Mesodermal cell (in vitro differentiated cells): ENCODE measurements around the gene LAT.
"Not testable (repeated sequence)": the region's sequence is repeated elsewhere in the genome, so short reads cannot be mapped to it uniquely, and the experiment has no call there.

Experiments used
- H3K27ac ChIP-seq: 2 replicates; pipeline ENCODE4 v1.7.0; 2013; ENCODE audit warnings: mild to moderate bottlenecking, low read depth, low read length, moderate library complexity; ENCODE audit not compliant: severe bottlenecking
- H3K36me3 ChIP-seq: 2 replicates; pipeline ENCODE4 v1.7.1; 2013; ENCODE audit warnings: mild to moderate bottlenecking, low read length, moderate library complexity; ENCODE audit not compliant: control insufficient read depth, insufficient read depth
- H3K4me1 ChIP-seq: one replicate; pipeline ENCODE4 v1.7.1; 2013; ENCODE audit warnings: mild to moderate bottlenecking, low read length; ENCODE audit not compliant: insufficient read depth, control insufficient read depth, poor library complexity, severe bottlenecking
- H3K4me3 ChIP-seq: 2 replicates; pipeline ENCODE4 v1.7.0; 2013; ENCODE audit warnings: low read length, control low read depth, mild to moderate bottlenecking; ENCODE audit not compliant: insufficient read depth, poor library complexity, severe bottlenecking; ENCODE audit errors: extremely low read depth
- H3K9me3 ChIP-seq: 2 replicates; pipeline ENCODE4 v1.7.1; 2013; ENCODE audit warnings: mild to moderate bottlenecking, low read length, moderate library complexity; ENCODE audit not compliant: control insufficient read depth
- WGBS, 2 experiments: methylation state at CpG; one replicate each; pipeline ENCODE4 v1.1.5; 2013; ENCODE audit warnings: missing lambda C conversion rate in 2 of 2; ENCODE audit not compliant: insufficient coverage in 2 of 2; 5-methylcytosine and 5-hydroxymethylcytosine counted together

LAT gene

GRCh38 chr16:28977703-28978662 is 6.9 kb upstream of the LAT start:
- Histone ChIP-seq H3K36me3 (peaks cover 41% of the 10 kb centered on the region), H3K4me1 (no peaks in the 10 kb centered on the region), H3K9me3 (no peaks in the 10 kb centered on the region), H3K27ac (no peak overlapping the region), H3K4me3 (no peak overlapping the region)
- WGBS, 2 experiments = 86 to 93% methylated on average over 10 to 11 of the region's 11 CpGs

GRCh38 chr16:28980330-28980729 is 4.5 kb upstream of the LAT start:
- H3K27ac ChIP-seq, H3K4me3 ChIP-seq, H3K4me1 ChIP-seq, H3K9me3 ChIP-seq: not testable (repeated sequence)
- H3K36me3 ChIP-seq = peaks cover 57% of the 10 kb centered on the region
- WGBS, 2 experiments = 89 to 93% methylated on average over 3 to 5 of the region's 7 CpGs

- Histone ChIP-seq H3K4me3 (no peak overlapping the region), H3K27ac (no peak overlapping the region), H3K9me3 (no peaks in the 10 kb centered on the region), H3K36me3 (peaks cover 63% of the 10 kb centered on the region), H3K4me1 (no peaks in the 10 kb centered on the region)
- WGBS, 2 experiments = 97 to 98% methylated on average over 7 of the region's 7 CpGs
These were observed 3.9 kb upstream of the LAT start for GRCh38 chr16:28980929-28981328.

- Histone ChIP-seq H3K9me3 (no peaks in the 10 kb centered on the region), H3K4me1 (no peaks in the 10 kb centered on the region), H3K4me3 (no peak overlapping the region)
These were observed 3.3 kb upstream of the LAT start for GRCh38 chr16:28981517-28981916.

GRCh38 chr16:28982418-28982817 is 2.4 kb upstream of the LAT start:
- no peaks in the 10 kb centered on the region for H3K4me1 ChIP-seq
- no peak overlapping the region for H3K27ac ChIP-seq
- no peak overlapping the region for H3K4me3 ChIP-seq
- H3K9me3 ChIP-seq = no peaks in the 10 kb centered on the region
- WGBS, 2 experiments = 97 to 98% methylated on average over 7 of the region's 10 CpGs
- H3K36me3 ChIP-seq = peaks cover 78% of the 10 kb centered on the region

More at GRCh38 chr16:28981517-28981916, 3.3 kb upstream of the LAT start:
- no peak overlapping the region for H3K27ac ChIP-seq
- peaks cover 68% of the 10 kb centered on the region for H3K36me3 ChIP-seq
- WGBS, 2 experiments = 86 to 89% methylated on average over 7 to 11 of the region's 12 CpGs

- H3K4me3 ChIP-seq = no peak overlapping the region
- peaks cover 78% of the 10 kb centered on the region for H3K36me3 ChIP-seq
- no peaks in the 10 kb centered on the region for H3K9me3 ChIP-seq
- H3K27ac ChIP-seq = no peak overlapping the region
- H3K4me1 ChIP-seq = no peaks in the 10 kb centered on the region
- 91 to 93% methylated on average over 9 to 10 of the region's 11 CpGs for WGBS, 2 experiments
These were observed 1.9 kb upstream of the LAT start for GRCh38 chr16:28982949-28983348.

- Histone ChIP-seq H3K4me1 (no peaks in the 10 kb centered on the region), H3K4me3 (no peak overlapping the region), H3K36me3 (peaks cover 71% of the 10 kb centered on the region), H3K27ac (no peak overlapping the region), H3K9me3 (no peaks in the 10 kb centered on the region)
- WGBS, 2 experiments = 94 to 96% methylated on average over 17 to 18 of the region's 18 CpGs
These were observed 1.2 kb upstream of the LAT start for GRCh38 chr16:28983644-28984043.

- peaks cover 67% of the 10 kb centered on the region for H3K36me3 ChIP-seq
- WGBS, 2 experiments = 91 to 93% methylated on average over 9 to 10 of the region's 12 CpGs
- no peak overlapping the region for H3K4me3 ChIP-seq
- no peaks in the 10 kb centered on the region for H3K9me3 ChIP-seq
- no peaks in the 10 kb centered on the region for H3K4me1 ChIP-seq
- H3K27ac ChIP-seq = no peak overlapping the region
These were observed 761 bp upstream of the LAT start for GRCh38 chr16:28984091-28984490.

GRCh38 chr16:28985211-28986041 is 574 bp downstream of the LAT start:
- peaks cover 64% of the 10 kb centered on the region for H3K36me3 ChIP-seq
- WGBS, 2 experiments = 93 to 97% methylated on average over 13 to 16 of the region's 19 CpGs
- H3K4me1 ChIP-seq = no peaks in the 10 kb centered on the region
- no peaks in the 10 kb centered on the region for H3K9me3 ChIP-seq
- no peak overlapping the region for H3K4me3 ChIP-seq
- no peak overlapping the region for H3K27ac ChIP-seq

GRCh38 chr16:28986046-28986445 is 1.2 kb downstream of the LAT start:
- no peak overlapping the region for H3K27ac ChIP-seq
- H3K4me1 ChIP-seq = no peaks in the 10 kb centered on the region
- WGBS, 2 experiments = 86 to 100% methylated on average over 2 of the region's 9 CpGs
- H3K4me3 ChIP-seq = no peak overlapping the region
- H3K9me3 ChIP-seq = no peaks in the 10 kb centered on the region
- peaks cover 59% of the 10 kb centered on the region for H3K36me3 ChIP-seq
